ENCODE measurements around the gene TIMM44. TPM values are rescaled to one million over a fixed set of nuclear protein-coding genes. Genes with fewer than 3 reads are reported as not detected.

Gene TIMM44
- total and polyA plus RNA-seq, 9 donors = 29.8 to 110 (median 50.3) TPM

GRCh38 chr19:7933828-7934725, 9.4 kb downstream of the TIMM44 start:
- Histone ChIP-seq H3K4me1 (ENCODE audit: insufficient read depth) (peaks cover 6% of the 10 kb centered on the region), H3K9me3 (no peaks in the 10 kb centered on the region), H3K36me3 (no peaks in the 10 kb centered on the region), H3K4me3 (no peak overlapping the region), H3K27me3 (no peaks in the 10 kb centered on the region), H3K27ac (no peak overlapping the region)
- peak in 1 of 5 donors; percentile 12 for DNase-seq
- WGBS, 3 donors = 84 to 85% (median 85%) methylated on average over 48 to 55 of the region's 55 CpGs
- no peak for TF ChIP-seq EP300 (IDR thresholded peaks at IDR 0.05)
- TF ChIP-seq POLR2A (IDR thresholded peaks at IDR 0.05) = no peak
- intact Hi-C loops (cut with DNase I) = no loop called here

GRCh38 chr19:7933411-7933810, 10.1 kb downstream of the TIMM44 start:
- Histone ChIP-seq H3K4me1 (ENCODE audit: insufficient read depth) (peaks cover 7% of the 10 kb centered on the region), H3K27ac (no peak overlapping the region), H3K9me3 (no peaks in the 10 kb centered on the region), H3K36me3 (no peaks in the 10 kb centered on the region), H3K27me3 (no peaks in the 10 kb centered on the region), H3K4me3 (no peak overlapping the region)
- TF ChIP-seq CTCF (IDR thresholded peaks at IDR 0.05) = no peak
- no peak for TF ChIP-seq EP300 (IDR thresholded peaks at IDR 0.05)
- no peak for TF ChIP-seq POLR2A (IDR thresholded peaks at IDR 0.05)
- DNase-seq = no peak
- intact Hi-C loops (cut with DNase I) = no loop called here
- WGBS, 3 donors = 72 to 88% (median 82%) methylated on average over 13 to 14 of the region's 14 CpGs

GRCh38 chr19:7932930-7933300, 10.6 kb downstream of the TIMM44 start:
- no peak overlapping the region for H3K4me3 ChIP-seq
- 90 to 93% (median 91%) methylated on average over 7 to 10 of the region's 10 CpGs for WGBS, 3 donors
- intact Hi-C loops (cut with DNase I) = no loop called here
- peaks cover 10% of the 10 kb centered on the region for H3K4me1 ChIP-seq (ENCODE audit: insufficient read depth)
- H3K9me3 ChIP-seq = no peaks in the 10 kb centered on the region
- no peaks in the 10 kb centered on the region for H3K27me3 ChIP-seq
- peak in 1 of 5 donors; percentile 37 for DNase-seq
- no peaks in the 10 kb centered on the region for H3K36me3 ChIP-seq
- TF ChIP-seq CTCF (IDR thresholded peaks at IDR 0.05) (no peak), POLR2A (IDR thresholded peaks at IDR 0.05) (no peak), EP300 (IDR thresholded peaks at IDR 0.05) (no peak)
- no peak overlapping the region for H3K27ac ChIP-seq

GRCh38 chr19:7932276-7932929, 11.1 kb downstream of the TIMM44 start:
- intact Hi-C loops (cut with DNase I) = no loop called here
- H3K27ac ChIP-seq = no peak overlapping the region
- TF ChIP-seq POLR2A (IDR thresholded peaks at IDR 0.05) = no peak
- no peak for TF ChIP-seq EP300 (IDR thresholded peaks at IDR 0.05)
- TF ChIP-seq CTCF (IDR thresholded peaks at IDR 0.05) = no peak
- no peaks in the 10 kb centered on the region for H3K27me3 ChIP-seq
- no peak overlapping the region for H3K4me3 ChIP-seq
- peak in 4 of 5 donors; percentile 13 to 37 (median 28) for DNase-seq
- 88 to 90% (median 89%) methylated on average over 29 to 32 of the region's 32 CpGs for WGBS, 3 donors
- peaks cover 15% of the 10 kb centered on the region for H3K4me1 ChIP-seq (ENCODE audit: insufficient read depth)
- H3K9me3 ChIP-seq = no peaks in the 10 kb centered on the region
- H3K36me3 ChIP-seq = no peaks in the 10 kb centered on the region

All from ovary (tissue), 9 donors.